Caki2 (cell line): Measurements from ENCODE around the gene GPR149. TPM values are rescaled to one million over a fixed set of nuclear protein-coding genes. Genes with fewer than 3 reads are reported as not detected.
A peak's percentile ranks its signal among the peaks of the same experiment; 100 is the strongest.

ENCODE experiments used
- DNase-seq: peaks from one replicate; pipeline ENCODE4 v3.0.0-alpha.2; 2015; ENCODE audit warnings: low read depth
- in situ Hi-C: cut with HindIII; loops from 2 replicates; pipeline ENCODE4 v1.10.0; 2016; ENCODE audit warnings: low sequenced_read_pairs, low pct_unique_long_range_greater_than_20kb, mixed read lengths
- total RNA-seq: library from RNA; depleted of rRNA; stranded (reverse); fragments of >200 nt; shearing (Covaris generic); gene quantifications from 2 replicates; pipeline ENCODE4 v1.2.3, GENCODE V29; 2014; ENCODE audit warnings: low replicate concordance

The GPR149 gene
- total RNA-seq, 1 experiment from 2014 or later: not detected

GRCh38 chr3:154356009-154356408, 74.0 kb downstream of the GPR149 start:
- DNase-seq: peak; percentile 26
- in situ Hi-C loops: no loop called here

- DNase-seq: no peak
- in situ Hi-C loops: no loop called here
Measured at GRCh38 chr3:154349223-154349622, 80.8 kb downstream of the GPR149 start.

- no peak for DNase-seq
- in situ Hi-C loops: no loop called here
Measured at GRCh38 chr3:154345422-154346122, 84.4 kb downstream of the GPR149 start.

- in situ Hi-C loops: no loop called here
- DNase-seq: no peak
Measured at GRCh38 chr3:154338570-154338969, 91.4 kb downstream of the GPR149 start.

GRCh38 chr3:154338008-154338407, 92.0 kb downstream of the GPR149 start:
- DNase-seq: no peak
- in situ Hi-C loops: no loop called here

- in situ Hi-C loops: no loop called here
Measured at GRCh38 chr3:154334973-154335420, 95.0 kb downstream of the GPR149 start.

GRCh38 chr3:154327871-154328270, 102.1 kb downstream of the GPR149 start:
- in situ Hi-C loops: no loop called here
- DNase-seq: no peak

More at GRCh38 chr3:154334973-154335420, 95.0 kb downstream of the GPR149 start:
- DNase-seq: peak; percentile 23

GRCh38 chr3:154324919-154325318, 105.1 kb downstream of the GPR149 start:
- no peak for DNase-seq
- in situ Hi-C loops: no loop called here

- in situ Hi-C loops: no loop called here
- peak; percentile 84 for DNase-seq
Measured at GRCh38 chr3:154323891-154324738, 105.9 kb downstream of the GPR149 start, which contains the start of gene DHX36. DHX36 (minus strand) TSS chr3:154324487; CDS start chr3:154324416, 71 bp downstream.

- no peak for DNase-seq
- in situ Hi-C loops: no loop called here
Measured at GRCh38 chr3:154316974-154317767, 112.8 kb downstream of the GPR149 start.

- DNase-seq: no peak
- in situ Hi-C loops: no loop called here
Measured at GRCh38 chr3:154314152-154314551, 115.8 kb downstream of the GPR149 start.

GRCh38 chr3:154310840-154311239, 119.2 kb downstream of the GPR149 start:
- in situ Hi-C loops: no loop called here
- no peak for DNase-seq

GRCh38 chr3:154307363-154307762, 122.6 kb downstream of the GPR149 start:
- DNase-seq: no peak
- in situ Hi-C loops: no loop called here

GRCh38 chr3:154304936-154305335, 125.1 kb downstream of the GPR149 start:
- in situ Hi-C loops: no loop called here

GRCh38 chr3:154304116-154304786, 125.7 kb downstream of the GPR149 start:
- in situ Hi-C loops: no loop called here
- DNase-seq: no peak

More at GRCh38 chr3:154304936-154305335, 125.1 kb downstream of the GPR149 start:
- no peak for DNase-seq

GRCh38 chr3:154301561-154301960, 128.4 kb downstream of the GPR149 start:
- no peak for DNase-seq
- in situ Hi-C loops: no loop called here

- in situ Hi-C loops: no loop called here
Measured at GRCh38 chr3:154294016-154294415, 136.0 kb downstream of the GPR149 start.

GRCh38 chr3:154290187-154290586, 139.8 kb downstream of the GPR149 start:
- no peak for DNase-seq
- in situ Hi-C loops: no loop called here

More at GRCh38 chr3:154294016-154294415, 136.0 kb downstream of the GPR149 start:
- DNase-seq: no peak
